ENCODE results near the gene HCST. TPM values are rescaled to one million over a fixed set of nuclear protein-coding genes. Genes with fewer than 3 reads are reported as not detected.

Gene HCST
- total RNA-seq, 4 donors from 2014 or later, result 1.3 TPM; not detected in 3

GRCh38 chr19:35935911-35936737 lies 33.8 kb downstream of the HCST start, which contains the start of gene LRFN3:
LRFN3 (plus strand) TSS chr19:35936374; CDS start chr19:35939426, 3,052 bp downstream.
- Histone ChIP-seq H3K4me1 (peaks cover 18 to 52% (median 21%) of the 10 kb centered on the region in 3 donors), H3K27me3 (no peaks in the 10 kb centered on the region), H3K36me3 (peaks cover 0 to 22% (median 8%) of the 10 kb centered on the region in 3 donors), H3K9me3 (no peaks in the 10 kb centered on the region), H3K27ac (peak within 1 kb of the TSS; percentile 77 to 92 (median 85)), H3K4me3 (peak within 1 kb of the TSS; percentile 68 to 85 (median 78))
- intact Hi-C loops (cut with DNase I), result loop anchor here (10.0 kb wide), 1 partner anchor 171 kb away; no protein-coding TSS in a partner anchor
- WGBS, 2 donors, result 6 to 9% methylated on average over 9 to 14 of the region's 68 CpGs
- no peak for DNase-seq
- TF ChIP-seq CTCF (IDR thresholded peaks at IDR 0.05) (no peak), POLR2A (IDR thresholded peaks at IDR 0.05) (no peak)

GRCh38 chr19:35936738-35937268 lies 34.5 kb downstream of the HCST start:
- intact Hi-C loops (cut with DNase I), result loop anchor here (10.0 kb wide), 1 partner anchor 172 kb away; no protein-coding TSS in a partner anchor
- no peak for DNase-seq
- Histone ChIP-seq H3K4me3 (peak overlapping the region; percentile 68 to 85 (median 78)), H3K27me3 (no peaks in the 10 kb centered on the region), H3K27ac (peak overlapping the region; percentile 77 to 92 (median 85)), H3K9me3 (no peaks in the 10 kb centered on the region), H3K36me3 (peaks cover 0 to 29% (median 8%) of the 10 kb centered on the region in 3 donors), H3K4me1 (peaks cover 18 to 48% (median 20%) of the 10 kb centered on the region in 3 donors)
- WGBS, 2 donors, result 17% methylated on average over 1 of the region's 11 CpGs; no CpG with 5 or more reads in 1 of the 2 donors
- TF ChIP-seq POLR2A (IDR thresholded peaks at IDR 0.05) (no peak), CTCF (IDR thresholded peaks at IDR 0.05) (no peak)

- TF ChIP-seq CTCF (IDR thresholded peaks at IDR 0.05) (no peak), POLR2A (IDR thresholded peaks at IDR 0.05) (no peak)
- H3K4me1 ChIP-seq, result peaks cover 18 to 44% (median 20%) of the 10 kb centered on the region in 3 donors
- intact Hi-C loops (cut with DNase I), result loop anchor here (10.0 kb wide), 1 partner anchor 173 kb away; no protein-coding TSS in a partner anchor
- H3K9me3 ChIP-seq, result no peaks in the 10 kb centered on the region
- peaks cover 0 to 37% (median 8%) of the 10 kb centered on the region in 3 donors for H3K36me3 ChIP-seq
- 43 to 48% methylated on average over 13 of the region's 14 CpGs for WGBS, 2 donors
- no peak for DNase-seq
- H3K4me3 ChIP-seq, result peak overlapping the region; percentile 68 to 85 (median 78)
- peak overlapping the region in 3 of 4 donors; percentile 39 to 88 (median 77) for H3K27ac ChIP-seq
- H3K27me3 ChIP-seq, result no peaks in the 10 kb centered on the region
Measured at GRCh38 chr19:35937345-35938281, 35.3 kb downstream of the HCST start.

GRCh38 chr19:35938282-35939224 lies 36.2 kb downstream of the HCST start:
- H3K4me3 ChIP-seq, result peak overlapping the region in 3 of 4 donors; percentile 5 to 85 (median 74)
- no peaks in the 10 kb centered on the region for H3K9me3 ChIP-seq
- H3K4me1 ChIP-seq, result peaks cover 18 to 44% (median 20%) of the 10 kb centered on the region in 3 donors
- H3K27me3 ChIP-seq, result no peaks in the 10 kb centered on the region
- peaks cover 0 to 46% (median 8%) of the 10 kb centered on the region in 3 donors for H3K36me3 ChIP-seq
- TF ChIP-seq CTCF (IDR thresholded peaks at IDR 0.05), result no peak
- no peak for TF ChIP-seq POLR2A (IDR thresholded peaks at IDR 0.05)
- intact Hi-C loops (cut with DNase I), result loop anchor here (10.0 kb wide), 1 partner anchor 174 kb away; no protein-coding TSS in a partner anchor
- DNase-seq, result no peak
- WGBS, 2 donors, result 78 to 79% methylated on average over 13 of the region's 13 CpGs
- H3K27ac ChIP-seq, result no peak overlapping the region
